Spleen (tissue), 7 donors: ENCODE measurements around the gene LCNL1.

Source experiments
- POLR2A ChIP-seq, 3 donors: fragments of 450-650 bp; IDR thresholded peaks; one replicate each; pipeline ENCODE4 v1.5.1; 2017; ENCODE audit warnings: antibody characterized with exemption in 3 of 3, mild to moderate bottlenecking in 1 of 3
- TF ChIP-seq, protein P1 (sequence below), 11 experiments: fragments of 200-600 bp in 7 of 11; fragments of 450-650 bp in 4 of 11; sonication (generic) in 4 of 11; IDR thresholded peaks in 8 of 11; conservative IDR thresholded peaks in 3 of 11; 1 replicate in 7 of 11; 2 replicates in 4 of 11; pipeline versions ENCODE4 v1.4.0 to v1.8.0; 2016 to 2021; ENCODE audit warnings: antibody characterized with exemption in 11 of 11, inconsistent platforms in 4 of 11, mild to moderate bottlenecking in 1 of 11
- donor health status: DM: no; HTN: no; CAD: no; lungs with moderate emphysema.
- donor health status: DM: no; HTN: no; CAD: no.
- donor health status: DM: no; HTN: no; CAD: no.

DNA sequence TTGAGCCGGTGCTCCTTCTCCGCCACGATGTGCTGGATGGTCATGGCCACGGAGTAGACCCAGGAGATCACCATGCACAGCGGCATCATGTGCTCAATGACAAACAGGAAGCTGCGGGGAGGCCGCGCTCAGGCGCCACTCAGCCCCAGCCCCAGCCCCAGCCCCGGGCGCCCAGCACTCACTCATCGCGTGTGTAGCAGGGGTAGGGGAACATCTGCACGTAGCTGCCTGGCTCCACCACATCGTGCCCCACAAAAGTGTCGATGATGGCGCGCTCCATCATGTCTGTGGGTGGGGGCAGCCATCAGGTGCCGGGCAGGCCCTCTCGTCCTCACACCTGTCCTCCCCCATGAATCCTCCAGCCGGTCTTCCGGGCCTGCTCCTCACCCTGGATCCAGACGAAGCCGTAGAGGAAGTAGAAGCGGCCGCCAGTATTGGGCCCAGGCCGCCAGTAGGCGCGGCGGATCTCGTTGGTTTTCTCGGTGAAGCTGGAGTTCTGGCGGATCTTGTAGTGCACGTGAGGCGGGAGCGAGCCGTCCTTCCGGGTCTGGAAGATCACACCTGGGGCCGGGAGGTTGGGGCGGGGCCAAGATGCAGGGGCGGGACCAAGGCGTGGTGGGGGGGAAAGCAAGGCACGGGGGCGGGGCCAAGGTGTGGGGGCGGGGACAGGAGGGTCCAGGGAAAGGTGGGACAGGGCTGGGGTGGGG, 35.2 kb downstream of the LCNL1 start:
- TF ChIP-seq, protein P1, sequence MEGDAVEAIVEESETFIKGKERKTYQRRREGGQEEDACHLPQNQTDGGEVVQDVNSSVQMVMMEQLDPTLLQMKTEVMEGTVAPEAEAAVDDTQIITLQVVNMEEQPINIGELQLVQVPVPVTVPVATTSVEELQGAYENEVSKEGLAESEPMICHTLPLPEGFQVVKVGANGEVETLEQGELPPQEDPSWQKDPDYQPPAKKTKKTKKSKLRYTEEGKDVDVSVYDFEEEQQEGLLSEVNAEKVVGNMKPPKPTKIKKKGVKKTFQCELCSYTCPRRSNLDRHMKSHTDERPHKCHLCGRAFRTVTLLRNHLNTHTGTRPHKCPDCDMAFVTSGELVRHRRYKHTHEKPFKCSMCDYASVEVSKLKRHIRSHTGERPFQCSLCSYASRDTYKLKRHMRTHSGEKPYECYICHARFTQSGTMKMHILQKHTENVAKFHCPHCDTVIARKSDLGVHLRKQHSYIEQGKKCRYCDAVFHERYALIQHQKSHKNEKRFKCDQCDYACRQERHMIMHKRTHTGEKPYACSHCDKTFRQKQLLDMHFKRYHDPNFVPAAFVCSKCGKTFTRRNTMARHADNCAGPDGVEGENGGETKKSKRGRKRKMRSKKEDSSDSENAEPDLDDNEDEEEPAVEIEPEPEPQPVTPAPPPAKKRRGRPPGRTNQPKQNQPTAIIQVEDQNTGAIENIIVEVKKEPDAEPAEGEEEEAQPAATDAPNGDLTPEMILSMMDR (IDR thresholded peaks at IDR 0.05 in 8 of 11, conservative IDR thresholded peaks at IDR 0.05 in 3 of 11), result no peak
- no peak for TF ChIP-seq POLR2A (IDR thresholded peaks at IDR 0.05)
